GM19238 (cell line): Measurements from ENCODE around the gene SPINK7.
"Not testable (repeated sequence)": the region's sequence is repeated elsewhere in the genome, so short reads cannot be mapped to it uniquely, and the experiment has no call there.

Source experiments
- DNase-seq: peaks from one replicate; pipeline ENCODE4 v3.0.0; 2011; ENCODE audit warnings: low spot score; ENCODE audit not compliant: insufficient read length

The SPINK7 gene

DNA sequence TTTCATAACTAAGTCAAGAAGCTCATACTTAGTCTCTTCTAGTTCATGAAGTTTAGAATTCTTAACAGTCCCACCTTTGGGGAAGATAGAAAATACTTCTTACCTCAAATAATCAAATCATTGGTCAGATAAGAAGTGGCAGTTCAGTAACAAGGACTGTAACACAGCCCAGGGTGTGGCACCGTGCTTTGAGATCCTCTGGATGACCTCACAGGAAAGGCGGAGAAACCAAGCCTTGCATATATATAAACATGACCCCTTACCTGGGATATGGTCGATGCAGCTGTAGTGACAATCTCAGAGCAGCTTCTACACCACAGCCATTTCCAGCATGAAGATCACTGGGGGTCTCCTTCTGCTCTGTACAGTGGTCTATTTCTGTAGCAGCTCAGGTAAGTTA is at the start of gene SPINK7:
SPINK7 (plus strand) TSS at position 271 of the 400 bp plus-strand sequence; CDS start at position 332, 61 bp downstream.
- DNase-seq = no peak

DNA sequence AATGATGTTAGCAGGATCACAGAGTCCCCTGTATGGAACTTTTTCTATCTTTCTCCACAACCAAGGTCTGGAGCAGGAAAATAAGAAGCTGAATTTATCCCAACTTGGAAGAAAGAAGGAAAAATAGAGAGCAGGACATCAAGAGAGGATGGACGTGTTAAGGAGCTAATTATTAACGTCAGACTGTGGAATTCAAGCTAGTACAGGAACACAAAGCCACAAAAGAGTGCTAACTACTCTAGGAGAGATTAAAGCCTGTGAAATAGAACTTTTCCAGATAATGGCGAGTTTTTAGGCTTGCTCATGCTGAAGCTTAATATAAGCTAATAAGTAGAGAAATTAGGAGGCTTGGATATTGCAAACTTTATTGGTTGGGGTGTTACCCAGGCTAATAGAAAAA is 44.3 kb upstream of the SPINK7 start:
- no peak for DNase-seq

DNA sequence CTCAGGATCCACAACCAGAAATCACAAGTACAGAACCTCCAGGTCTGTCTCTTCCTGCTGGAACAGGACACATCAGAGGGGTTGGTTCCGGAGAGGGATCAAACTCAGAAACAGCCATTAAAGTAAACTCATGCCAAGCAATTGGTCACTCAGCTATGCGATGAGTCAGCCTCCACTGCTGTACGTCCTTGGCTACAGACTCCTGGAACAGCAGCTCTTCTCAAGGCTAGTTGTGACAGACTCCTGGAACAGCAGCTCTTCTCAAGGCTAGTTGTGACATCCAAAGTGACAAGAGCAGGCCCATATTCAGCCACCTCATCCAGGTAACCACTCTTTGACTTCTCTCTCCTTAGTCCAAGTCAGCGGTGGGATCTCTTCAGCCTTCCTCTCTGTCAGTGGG is 43.7 kb upstream of the SPINK7 start, which contains the start of gene SPINK13:
SPINK13 (plus strand) TSS at position 229 of the 400 bp plus-strand sequence. CDS start 1,279 bp downstream, outside the sequence.
- DNase-seq = no peak

DNA sequence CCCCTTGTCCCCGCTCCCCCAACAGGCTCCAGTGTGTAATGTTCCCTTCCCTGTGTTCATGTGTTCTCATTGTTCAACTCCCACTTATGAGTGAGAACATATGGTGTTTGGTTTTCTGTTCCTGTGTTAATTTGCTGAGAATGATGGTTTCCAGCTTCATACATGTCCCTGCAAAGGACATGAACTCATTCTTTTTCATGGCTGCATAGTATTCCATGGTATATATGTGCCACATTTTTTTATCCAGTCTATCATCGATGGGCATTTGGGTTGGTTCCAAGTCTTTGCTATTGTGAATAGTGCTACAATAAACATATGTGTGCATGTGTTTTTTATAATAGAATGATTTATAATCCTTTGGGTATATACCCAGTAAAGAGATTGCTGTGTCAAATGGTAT is 37.1 kb upstream of the SPINK7 start:
- DNase-seq = not testable (repeated sequence)

- not testable (repeated sequence) for DNase-seq
Observed at GRCh38 chr5:148280893-148281292, 31.3 kb upstream of the SPINK7 start.

DNA sequence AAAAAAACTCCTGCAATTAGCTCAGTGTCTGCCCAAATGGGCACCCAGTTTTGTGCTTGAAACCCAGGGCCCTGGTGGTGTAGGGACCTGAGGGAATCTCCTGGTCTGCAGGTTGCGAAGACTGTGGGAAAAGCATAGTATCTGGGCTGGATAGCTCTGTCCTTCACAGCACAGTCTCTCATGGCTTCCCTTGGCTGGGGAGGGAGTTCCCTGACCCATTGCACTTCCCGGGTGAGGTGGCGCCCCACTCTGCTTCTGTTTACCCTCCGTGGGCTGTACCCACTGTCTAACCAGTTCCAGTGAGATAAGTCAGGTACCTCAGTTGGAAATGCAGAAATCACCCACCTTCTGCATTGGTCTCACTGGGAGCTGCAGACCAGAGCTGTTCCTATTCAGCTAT is 30.9 kb upstream of the SPINK7 start:
- DNase-seq = not testable (repeated sequence)

DNA sequence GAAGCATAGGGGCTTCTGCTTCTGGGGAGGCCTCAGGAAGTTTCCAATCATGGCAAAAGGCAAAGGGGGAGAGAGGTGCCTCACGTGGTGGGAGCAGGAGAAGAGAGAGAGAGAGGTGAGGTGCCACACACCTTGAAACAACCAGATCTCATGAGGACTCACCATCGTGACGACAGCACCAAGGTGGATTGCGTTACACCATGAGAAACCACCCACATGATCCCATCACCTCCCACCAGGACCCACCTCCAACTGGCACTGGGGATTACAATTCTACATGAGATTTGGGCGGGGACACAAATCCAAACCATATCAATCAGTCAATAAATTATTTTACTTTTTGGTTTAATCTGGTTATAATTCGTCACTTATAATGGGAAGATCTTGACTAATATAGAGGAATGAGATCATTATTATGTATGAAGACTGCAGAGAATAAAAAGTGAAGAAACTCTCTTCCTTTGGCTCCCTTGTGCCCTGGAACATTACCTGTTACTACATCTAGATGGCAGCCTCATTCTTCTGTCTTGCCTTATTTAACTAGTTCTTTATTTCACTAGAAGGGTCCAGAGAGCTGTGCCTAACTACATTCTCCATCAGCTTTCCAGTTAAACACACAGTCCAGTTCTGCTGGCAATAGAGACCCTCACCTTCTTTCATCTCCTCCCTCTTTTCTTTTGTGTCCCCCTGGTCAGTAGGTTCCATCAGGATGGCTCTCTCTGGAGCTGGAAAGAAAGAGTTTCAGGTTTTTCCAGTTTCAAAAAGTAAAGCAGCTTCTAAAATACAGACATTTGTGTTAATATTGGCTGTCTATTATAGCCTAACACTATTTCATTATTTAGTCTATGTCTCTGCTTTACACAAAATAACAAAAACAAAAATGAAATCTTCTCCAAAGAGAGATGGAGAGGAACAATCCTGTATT is 21.7 kb upstream of the SPINK7 start:
- DNase-seq = no peak

- no peak for DNase-seq
Observed at GRCh38 chr5:148297731-148298130, 14.5 kb upstream of the SPINK7 start.

DNA sequence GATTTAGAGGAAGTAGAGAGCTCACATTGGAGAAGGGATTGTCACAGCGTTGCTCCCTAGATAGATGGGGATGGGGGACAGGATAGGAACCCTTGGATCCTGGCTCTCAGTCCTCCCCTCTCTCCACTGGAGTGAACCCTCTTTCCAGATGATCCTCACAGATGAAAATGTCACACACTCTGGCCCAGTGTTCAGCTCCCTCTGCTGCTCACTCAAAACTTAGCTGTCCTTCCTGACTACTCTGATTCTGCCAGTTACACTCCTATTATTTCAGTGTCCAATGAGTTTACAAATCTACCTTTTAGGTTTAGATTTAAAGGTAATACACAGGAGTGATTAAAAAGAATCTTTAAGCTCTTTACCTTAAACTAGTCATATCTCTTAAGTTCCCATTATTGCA is 5.8 kb upstream of the SPINK7 start:
- DNase-seq = no peak

DNA sequence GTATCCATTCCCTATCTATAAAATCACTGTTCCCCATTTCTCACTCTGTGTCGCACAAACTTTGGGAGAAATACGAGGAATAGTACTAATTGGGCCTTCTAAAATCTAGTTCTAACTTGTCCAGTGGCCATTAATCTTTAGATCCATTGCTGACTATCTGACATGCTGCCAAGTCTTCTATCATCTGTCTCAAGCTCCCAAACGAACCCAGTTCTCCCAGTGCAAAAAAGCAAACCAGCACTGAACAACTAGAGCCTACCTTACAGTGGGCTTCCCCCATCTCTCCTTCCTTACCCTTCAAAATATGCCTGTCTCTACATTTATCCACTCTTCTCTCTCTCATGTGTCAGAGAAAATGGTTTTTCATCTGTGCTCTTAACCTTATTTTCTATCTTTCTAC is 3.2 kb upstream of the SPINK7 start:
- DNase-seq = no peak

- no peak for DNase-seq
Observed at GRCh38 chr5:148309746-148310145, 2.5 kb upstream of the SPINK7 start.

GRCh38 chr5:148311484-148311883 is 739 bp upstream of the SPINK7 start:
- DNase-seq = no peak

DNA sequence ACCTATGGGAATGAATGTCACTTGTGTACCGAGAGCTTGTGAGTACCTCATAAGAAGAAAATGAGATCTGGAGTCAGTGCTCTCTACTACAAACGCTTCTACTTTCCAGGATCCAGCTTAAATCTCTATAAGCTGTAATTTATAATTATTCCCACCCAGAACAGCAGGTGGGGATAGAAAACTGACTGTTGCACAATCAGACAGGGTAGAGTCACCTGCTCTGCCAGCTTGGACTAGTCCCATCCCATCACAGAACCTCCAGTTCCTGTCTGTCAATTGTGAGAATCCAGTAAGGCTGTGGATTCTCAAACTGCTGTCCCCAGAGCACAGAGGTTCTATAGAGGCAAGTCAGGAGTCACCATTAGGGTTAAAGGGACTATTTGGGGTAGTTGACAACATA is 2.0 kb downstream of the SPINK7 start:
- DNase-seq = no peak

- no peak for DNase-seq
Observed at GRCh38 chr5:148314731-148315130, 2.5 kb downstream of the SPINK7 start.

GRCh38 chr5:148320011-148320963 is 8.1 kb downstream of the SPINK7 start:
- not testable (repeated sequence) for DNase-seq

GRCh38 chr5:148333262-148333849 is 21.1 kb downstream of the SPINK7 start:
- DNase-seq = no peak

DNA sequence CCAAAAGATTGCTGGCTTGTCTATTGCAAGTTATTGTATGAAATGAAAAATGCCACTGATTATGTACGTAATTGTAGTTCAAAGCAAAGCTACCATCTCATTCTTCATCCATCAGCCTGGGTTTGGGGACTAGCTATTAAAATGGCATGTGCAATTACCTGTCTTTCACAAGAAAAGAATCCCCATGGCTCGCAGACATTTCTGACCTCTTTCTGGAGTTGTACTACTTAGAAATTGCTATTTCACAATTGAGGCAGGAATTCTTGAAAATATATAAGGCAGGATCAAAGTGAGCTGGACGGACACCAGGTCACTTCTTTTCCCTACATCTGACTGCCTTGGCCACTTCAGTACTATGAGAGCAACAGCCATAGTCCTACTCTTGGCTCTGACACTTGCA is 23.0 kb downstream of the SPINK7 start, which contains the start of gene SPINK9:
SPINK9 (plus strand) TSS at position 301 of the 400 bp plus-strand sequence; CDS start at position 356, 55 bp downstream.
- DNase-seq = no peak

- no peak for DNase-seq
Observed at GRCh38 chr5:148336704-148337435, 24.6 kb downstream of the SPINK7 start.

DNA sequence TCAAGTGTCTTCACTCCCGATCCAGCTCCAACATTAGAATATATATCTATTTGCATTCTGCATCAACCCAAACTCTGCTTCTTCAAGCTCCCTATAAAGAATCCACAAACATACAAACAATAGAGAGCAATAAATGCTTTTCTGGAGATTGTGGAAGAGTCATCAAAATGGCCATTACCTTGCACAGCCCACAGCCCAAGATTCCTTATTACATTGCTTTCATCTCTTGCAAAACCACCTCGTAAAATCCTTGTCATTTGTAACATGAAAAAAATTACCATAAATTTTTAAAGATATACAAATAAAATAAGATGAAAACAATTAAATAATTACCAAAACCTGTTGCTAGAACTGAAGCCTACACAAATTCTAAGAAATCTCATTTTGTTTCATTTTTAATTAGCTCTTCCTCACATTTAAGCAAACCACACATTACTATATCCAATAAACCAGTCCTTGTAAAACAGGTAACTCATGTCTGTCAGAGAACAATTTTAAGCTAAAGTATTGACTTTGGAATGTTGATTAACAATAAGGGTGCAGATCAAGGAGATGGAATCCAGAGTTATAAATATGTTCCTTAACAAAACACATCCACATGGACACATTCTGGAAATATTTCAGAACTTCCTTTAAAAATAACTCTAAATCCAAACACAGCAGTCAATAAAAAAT is 30.3 kb downstream of the SPINK7 start:
- no peak for DNase-seq

GRCh38 chr5:148343046-148343407 is 30.8 kb downstream of the SPINK7 start:
- DNase-seq = no peak
